Measurements from ENCODE around the gene SMG7. TPM values are rescaled to one million over a fixed set of nuclear protein-coding genes. Genes with fewer than 3 reads are reported as not detected.

Gene SMG7
- total and polyA plus RNA-seq, 2 of the 4 experiments (the other 2 are of a cell fraction) = 18.1 to 22.6 TPM

DNA sequence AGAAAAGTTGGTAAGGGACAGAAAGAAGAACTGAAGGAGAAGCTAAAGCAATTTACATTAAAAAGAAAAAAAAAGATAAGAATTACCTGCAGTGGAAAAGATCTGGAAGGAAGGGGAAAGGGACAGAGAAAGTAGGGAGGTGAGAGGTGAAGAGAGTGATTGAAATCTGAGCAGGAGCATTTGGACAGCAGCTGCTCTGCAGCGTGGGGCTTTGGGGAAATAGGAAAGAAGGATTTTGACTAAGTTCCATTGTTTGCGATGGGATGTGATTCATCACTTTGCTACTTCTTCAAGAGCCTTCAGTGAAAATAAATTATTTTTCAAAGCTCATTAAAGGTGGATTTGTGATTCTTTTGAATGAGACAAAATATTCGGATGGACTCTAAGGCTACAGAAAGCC, 28.1 kb upstream of the SMG7 start:
- H3K9ac ChIP-seq (ENCODE audit: low read depth, low read length) = no peak overlapping the region
- no peak overlapping the region for H3K14ac ChIP-seq (replicated peaks; ENCODE audit: low read depth, low read length)
- no peak overlapping the region for H4K5ac ChIP-seq (ENCODE audit: low read depth, low read length)
- dilution Hi-C loops (cut with HindIII; ENCODE audit: low sequenced_read_pairs, unreplicated experiment) (no loop called here), in situ Hi-C loops (cut with MboI; ENCODE audit: low sequenced_read_pairs) (no loop called here), intact Hi-C loops (cut with micrococcal nuclease) (no loop called here)
- H2AK5ac ChIP-seq (ENCODE audit: low read depth, low read length) = no peak overlapping the region
- TF ChIP-seq NFE2L2 (IDR thresholded peaks at IDR 0.05; ENCODE audit: low read depth, low read length) (no peak), RFX5 (IDR thresholded peaks at IDR 0.05; ENCODE audit: low read depth, low read length) (no peak), BHLHE40 (IDR thresholded peaks at IDR 0.05; ENCODE audit: low read depth, low read length) (no peak), MXI1 (IDR thresholded peaks at IDR 0.05; ENCODE audit: borderline replicate concordance, low read depth, low read length) (no peak), MAFK (IDR thresholded peaks at IDR 0.05; ENCODE audit: low read depth, low read length) (no peak), CHD1 (IDR thresholded peaks at IDR 0.05; ENCODE audit: low read depth, low read length) (no peak), POLR2A (IDR thresholded peaks at IDR 0.05; ENCODE audit: low read depth, low read length) (no peak), FOS (IDR thresholded peaks at IDR 0.05; ENCODE audit: low read depth, low read length) (no peak), CTCF (conservative IDR thresholded peaks at IDR 0.05; ENCODE audit: low read depth, low read length) (no peak), SMC3 (IDR thresholded peaks at IDR 0.05; ENCODE audit: low read depth, low read length) (no peak), MAZ (IDR thresholded peaks at IDR 0.05; ENCODE audit: borderline replicate concordance, low read depth, low read length) (no peak), CEBPB (IDR thresholded peaks at IDR 0.05; ENCODE audit: low read depth, low read length) (no peak), RAD21 (IDR thresholded peaks at IDR 0.05; ENCODE audit: low read length) (no peak)
- no peak overlapping the region for H2AK9ac ChIP-seq (replicated peaks; ENCODE audit: low read depth, low read length, poor library complexity)
- WGBS, 2 experiments (ENCODE audit: extremely low coverage in 2 of 2, insufficient read length in 1 of 2) = no CpG with 5 or more reads among the region's 3 CpGs
- H2BK20ac ChIP-seq (ENCODE audit: low read depth, low read length) = no peak overlapping the region
- no peak overlapping the region for H4K8ac ChIP-seq (ENCODE audit: low read depth in 2 of 2, low read length in 2 of 2)
- H3K4ac ChIP-seq (ENCODE audit: low read depth, low read length) = no peak overlapping the region
- H3K27me3 ChIP-seq (ENCODE audit: control insufficient read depth, insufficient read depth, low read length) = peaks cover 13% of the 10 kb centered on the region
- H3K79me1 ChIP-seq (ENCODE audit: low read depth in 1 of 2, low read length in 2 of 2) = no peaks in the 10 kb centered on the region
- no peak overlapping the region for H3K27ac ChIP-seq (ENCODE audit: insufficient read depth, low read length)
- H4K20me1 ChIP-seq (ENCODE audit: insufficient read depth, low read length) = no peaks in the 10 kb centered on the region
- no peak overlapping the region for H2AFZ ChIP-seq (replicated peaks; ENCODE audit: low read length, poor library complexity)
- H2BK15ac ChIP-seq (ENCODE audit: low read depth, low read length) = no peak overlapping the region
- H3K56ac ChIP-seq (ENCODE audit: extremely low read depth, insufficient read depth, low read length) = no peak overlapping the region
- no peak overlapping the region for H3K23ac ChIP-seq (ENCODE audit: low read depth, low read length)
- H4K91ac ChIP-seq (ENCODE audit: insufficient read depth, low read depth, low read length) = no peak overlapping the region
- no peaks in the 10 kb centered on the region for H3K9me3 ChIP-seq (ENCODE audit: control insufficient read depth, insufficient read depth, low read length)
- no peak overlapping the region for H3K4me2 ChIP-seq (ENCODE audit: low read depth, low read length)
- DNase-seq = peak; percentile 31
- BruUV-seq (replicated peaks) = no TSS peak
- no peak for ATAC-seq (ENCODE audit: low read depth)
- no peak overlapping the region for H3K4me3 ChIP-seq (ENCODE audit: insufficient read depth, low read depth, low read length)
- H3K9me1 ChIP-seq (ENCODE audit: insufficient read depth, low read length) = no peaks in the 10 kb centered on the region
- H2BK5ac ChIP-seq (ENCODE audit: low read depth, low read length, poor library complexity, severe bottlenecking) = no peak overlapping the region
- no peaks in the 10 kb centered on the region for H3K4me1 ChIP-seq (ENCODE audit: control insufficient read depth, insufficient read depth, low read length)
- no peak overlapping the region for H3K18ac ChIP-seq (ENCODE audit: low read depth, low read length)
- H3K36me3 ChIP-seq (ENCODE audit: control insufficient read depth, insufficient read depth, low read length) = no peaks in the 10 kb centered on the region
- no peak overlapping the region for H2BK120ac ChIP-seq (ENCODE audit: low read depth, low read length)
- ChIA-PET CTCF (no interaction called here), POLR2A (ENCODE audit: unreplicated experiment) (no interaction called here)

Measured in IMR-90 (cell line).